Inflammatory macrophage treated with lipopolysaccharide for 1 hour (primary cell): ENCODE results near the gene ZNF879.
A peak's percentile ranks its signal among the peaks of the same experiment; 100 is the strongest.

Experiments used
- DNase-seq, 2 donors: peaks; one replicate each; pipeline ENCODE4 v3.0.0-alpha.2; 2020 to 2022

ZNF879 gene

DNA sequence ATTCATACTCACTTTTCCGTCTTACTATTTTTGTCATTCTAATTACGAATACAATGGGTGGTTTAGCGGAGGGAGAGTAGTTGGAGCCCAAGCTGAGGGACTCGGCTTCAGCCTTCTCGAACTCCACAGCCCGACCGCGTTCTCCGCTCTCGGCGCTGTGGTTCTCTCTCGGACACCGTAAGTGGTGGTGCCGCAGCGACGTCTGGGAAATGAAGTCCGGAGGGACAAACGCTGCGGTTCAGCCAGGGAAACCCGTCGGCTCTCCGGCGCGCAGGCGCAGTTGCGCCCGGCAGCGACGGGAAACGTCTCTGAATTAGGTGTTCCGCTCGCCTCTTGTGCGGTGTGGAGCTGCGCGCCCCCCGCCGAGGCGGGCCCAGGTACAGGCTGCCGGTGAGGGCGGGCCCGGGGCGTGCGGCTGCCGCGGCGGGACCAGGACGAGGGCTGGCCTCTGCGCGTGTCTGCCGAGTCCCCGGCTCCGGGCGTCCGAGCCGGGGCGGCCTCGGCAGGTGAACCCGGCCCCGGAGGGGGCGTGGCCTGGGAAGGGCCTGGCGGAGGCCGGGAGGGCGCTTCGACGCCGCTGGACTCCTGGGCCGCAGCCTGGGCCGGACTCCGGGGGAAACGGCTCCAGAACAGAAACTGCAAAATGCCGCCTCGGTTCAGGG lies at the start of gene ZNF879:
TSS of gene ZNF879 (plus strand) at position 277 of the 662 bp plus-strand sequence. CDS start 1,201 bp downstream, outside the sequence.
- DNase-seq = peak; percentile 90 to 95

DNA sequence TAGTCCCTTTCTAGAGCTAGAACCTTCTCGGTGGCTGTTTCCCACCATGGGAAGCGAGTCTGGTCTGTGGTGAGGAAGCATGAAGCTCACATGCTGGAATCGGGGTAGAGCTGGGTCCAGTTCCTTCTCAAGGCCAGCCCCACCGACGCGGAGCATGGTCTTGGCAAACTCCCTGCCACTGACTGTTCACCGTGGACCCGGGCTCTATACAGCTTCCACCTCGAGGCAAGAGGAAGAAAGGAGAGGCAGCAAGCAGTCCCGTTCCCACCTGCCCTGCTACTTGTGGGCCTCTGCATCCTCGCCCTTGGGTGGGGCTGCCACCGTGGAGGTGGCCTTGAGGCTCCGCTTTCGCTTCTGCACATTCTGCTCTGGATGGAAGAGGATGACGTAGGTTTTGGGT lies 42.2 kb upstream of the ZNF879 start:
- DNase-seq = no peak

DNA sequence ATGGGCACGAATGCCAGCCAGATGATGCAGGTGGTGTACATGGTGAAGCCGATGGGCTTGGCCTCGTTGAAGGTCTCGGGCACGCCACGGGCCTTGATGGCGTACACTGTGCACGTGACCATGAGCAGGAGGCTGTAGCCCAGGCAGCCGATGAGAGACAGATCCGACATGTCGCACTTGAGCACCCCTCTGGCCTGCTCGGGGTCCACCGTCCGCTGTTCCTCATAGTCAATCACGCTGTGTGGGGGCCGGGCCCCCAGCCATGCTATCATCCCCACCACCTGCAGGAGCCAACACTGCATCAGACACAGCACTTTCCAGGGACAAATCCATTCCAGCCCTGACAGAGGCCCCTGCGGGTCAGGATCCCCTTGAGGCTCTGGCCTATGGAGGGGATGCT lies 40.7 kb upstream of the ZNF879 start:
- no peak for DNase-seq

DNA sequence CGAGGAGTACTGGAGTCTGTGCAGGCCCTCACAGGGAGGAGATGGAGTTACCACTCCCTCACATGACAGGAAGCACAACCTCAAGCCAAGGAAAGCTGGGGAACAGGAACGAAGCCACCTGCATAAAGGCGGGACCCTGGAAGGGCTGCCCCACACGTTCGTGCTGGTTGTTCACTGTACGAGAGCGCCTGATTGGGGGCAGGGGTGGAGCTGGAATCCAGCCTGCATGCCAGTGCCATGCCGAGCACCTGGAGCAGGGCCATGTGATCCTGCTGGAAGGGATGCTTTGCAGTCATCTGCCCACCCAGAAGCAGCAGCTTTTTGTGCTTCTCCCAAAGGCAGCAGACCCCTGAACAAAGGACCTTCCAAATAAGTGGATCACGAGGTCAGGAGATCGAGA lies 39.9 kb upstream of the ZNF879 start:
- DNase-seq = no peak

DNA sequence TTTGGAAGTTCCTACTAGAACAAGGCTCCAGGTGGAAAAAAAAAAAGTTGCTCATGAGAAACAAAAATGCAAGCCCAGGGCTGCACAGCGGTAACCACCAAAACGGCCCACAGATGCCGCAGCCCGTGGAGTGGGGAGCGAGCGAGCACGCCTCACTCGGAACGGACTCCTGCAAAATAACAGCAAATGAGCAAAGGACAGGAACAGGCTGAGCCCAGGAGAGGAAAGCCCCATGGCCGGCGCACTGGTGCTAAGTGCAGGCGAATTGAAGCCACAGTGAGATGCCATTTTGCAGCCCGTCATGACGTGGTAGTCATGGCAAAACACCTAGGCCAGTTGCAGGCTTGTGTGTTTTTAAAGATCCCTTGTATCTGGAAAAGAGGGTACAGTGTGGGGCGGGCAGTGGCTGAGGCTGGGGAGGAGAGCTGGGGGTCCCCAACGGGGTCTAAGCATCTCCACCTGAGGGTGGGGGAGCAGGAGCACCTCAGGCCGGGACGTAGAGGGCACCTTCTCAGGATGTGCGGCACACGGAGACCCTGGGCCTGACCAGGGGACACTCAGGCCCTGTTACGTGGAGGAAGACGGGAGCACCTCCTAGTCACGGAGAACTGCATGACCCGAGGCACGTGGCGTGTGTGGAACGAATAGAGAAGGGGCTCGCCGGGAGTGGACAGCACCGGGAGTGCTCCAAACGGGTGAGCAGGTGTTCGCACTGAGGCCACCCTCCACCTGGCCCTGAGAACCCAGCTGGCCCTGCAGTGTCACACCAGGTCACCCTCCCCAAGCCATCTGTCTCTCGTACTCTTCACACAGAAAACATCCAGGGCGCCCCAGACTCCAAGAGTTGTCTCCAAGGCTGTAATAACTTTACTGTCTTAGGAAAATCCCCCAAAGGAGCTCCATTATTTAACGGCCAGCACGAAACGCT lies 39.2 kb upstream of the ZNF879 start:
- DNase-seq = no peak

DNA sequence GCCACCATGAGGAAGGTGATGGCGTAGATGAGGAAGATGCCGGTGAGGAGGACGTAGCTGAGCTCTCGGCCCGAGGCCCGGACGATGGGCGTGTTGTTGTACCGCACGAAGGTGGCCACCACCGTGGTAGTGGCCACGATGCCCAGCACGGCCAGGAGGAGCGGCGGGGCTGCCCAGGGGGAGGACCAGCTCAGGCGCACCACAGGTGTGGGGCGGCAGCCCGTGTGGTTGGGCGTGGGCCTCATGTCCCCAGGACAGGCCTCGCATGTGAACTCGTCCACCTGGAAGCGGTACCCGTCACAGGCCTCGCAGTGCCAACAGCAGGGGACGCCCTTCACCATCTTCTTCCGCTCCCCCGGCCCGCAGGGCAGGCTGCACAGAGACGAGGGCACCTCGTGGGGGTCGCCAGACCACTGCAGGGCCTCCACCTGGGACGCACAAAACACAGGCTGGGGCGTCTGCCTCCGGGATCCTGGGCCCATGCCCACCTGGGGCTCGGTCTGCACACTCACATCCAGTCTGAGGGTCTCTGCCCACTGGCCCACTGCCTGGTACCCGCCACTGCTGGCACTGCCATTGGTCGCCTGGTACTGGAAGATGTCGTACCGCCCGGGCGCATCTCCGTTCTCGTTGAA lies 37.2 kb upstream of the ZNF879 start:
- DNase-seq = no peak

DNA sequence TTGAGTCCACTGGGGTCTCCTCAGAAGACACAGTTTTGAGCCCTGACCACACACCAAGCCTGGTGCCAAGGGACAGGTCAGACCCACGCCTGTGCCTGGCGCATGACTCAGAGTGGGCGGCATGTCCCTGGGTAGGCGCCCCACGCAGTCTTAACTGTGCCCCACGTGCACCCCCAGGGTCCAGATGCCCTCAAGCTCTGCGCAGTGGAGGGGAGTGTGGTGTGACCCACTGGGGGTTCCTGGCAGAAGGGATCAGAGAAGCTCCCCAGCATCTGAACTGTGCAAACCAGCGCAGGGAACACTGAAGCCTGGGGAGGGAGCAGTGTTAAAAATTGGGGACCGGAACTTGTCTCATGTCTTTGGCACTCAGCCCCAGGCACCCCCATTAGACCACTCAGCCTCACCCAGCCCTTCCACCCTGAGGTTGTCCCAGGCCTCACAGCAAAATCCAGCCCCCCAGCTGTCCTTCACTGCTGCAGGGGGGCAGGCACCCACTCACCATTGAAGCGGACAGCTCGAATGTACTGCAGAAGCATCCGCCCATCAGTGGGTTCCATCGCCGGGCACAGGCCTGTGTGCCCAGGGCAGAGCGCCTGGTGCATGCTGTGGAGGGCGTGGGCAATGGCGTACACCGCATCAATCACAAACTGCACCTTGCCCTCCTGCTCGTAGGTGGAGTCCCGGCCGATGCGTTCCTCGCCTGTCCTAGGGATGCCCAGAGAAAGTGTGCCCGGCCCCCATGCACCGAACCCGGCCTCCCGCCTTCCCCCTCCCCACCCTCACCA lies 35.0 kb upstream of the ZNF879 start:
- DNase-seq = no peak

DNA sequence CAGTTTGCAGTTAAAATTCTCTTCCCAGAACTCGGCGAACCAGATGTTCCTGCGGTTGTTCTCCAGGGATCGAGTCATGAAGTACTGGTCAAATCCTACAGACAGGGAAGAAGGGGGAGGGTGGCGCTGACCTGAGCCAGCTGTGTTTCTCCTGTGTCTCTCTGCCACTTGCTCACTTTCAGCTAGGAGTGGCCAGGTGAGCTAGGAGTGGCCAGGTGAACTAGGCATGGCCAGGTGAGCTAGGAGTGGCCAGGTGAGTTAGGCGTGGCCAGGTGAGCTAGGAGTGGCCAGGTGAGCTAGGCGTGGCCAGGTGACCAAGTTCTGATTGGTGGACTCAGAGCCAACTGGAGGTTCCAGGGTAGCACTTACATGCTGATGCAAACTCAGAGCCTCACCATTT lies 34.3 kb upstream of the ZNF879 start:
- DNase-seq = no peak

DNA sequence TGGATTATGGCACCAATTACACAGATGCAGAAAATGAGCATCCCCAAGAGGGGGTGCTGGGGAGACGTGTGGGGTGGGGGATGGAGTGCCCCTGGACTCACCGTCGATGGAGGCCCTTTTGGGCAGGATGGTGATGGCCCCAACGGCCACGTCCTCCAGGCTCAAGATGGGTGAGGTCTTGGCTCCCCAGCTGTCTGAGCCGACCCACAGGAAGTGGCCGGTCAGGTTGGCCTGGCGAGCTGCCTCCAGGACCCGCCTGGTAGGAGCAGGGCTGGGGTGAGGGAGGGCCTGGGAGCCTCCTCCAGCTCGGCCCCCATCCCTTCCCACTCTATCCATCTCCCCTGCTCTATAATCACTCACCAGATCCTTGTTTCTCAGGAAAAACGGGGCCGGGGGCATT lies 33.1 kb upstream of the ZNF879 start:
- DNase-seq = no peak

DNA sequence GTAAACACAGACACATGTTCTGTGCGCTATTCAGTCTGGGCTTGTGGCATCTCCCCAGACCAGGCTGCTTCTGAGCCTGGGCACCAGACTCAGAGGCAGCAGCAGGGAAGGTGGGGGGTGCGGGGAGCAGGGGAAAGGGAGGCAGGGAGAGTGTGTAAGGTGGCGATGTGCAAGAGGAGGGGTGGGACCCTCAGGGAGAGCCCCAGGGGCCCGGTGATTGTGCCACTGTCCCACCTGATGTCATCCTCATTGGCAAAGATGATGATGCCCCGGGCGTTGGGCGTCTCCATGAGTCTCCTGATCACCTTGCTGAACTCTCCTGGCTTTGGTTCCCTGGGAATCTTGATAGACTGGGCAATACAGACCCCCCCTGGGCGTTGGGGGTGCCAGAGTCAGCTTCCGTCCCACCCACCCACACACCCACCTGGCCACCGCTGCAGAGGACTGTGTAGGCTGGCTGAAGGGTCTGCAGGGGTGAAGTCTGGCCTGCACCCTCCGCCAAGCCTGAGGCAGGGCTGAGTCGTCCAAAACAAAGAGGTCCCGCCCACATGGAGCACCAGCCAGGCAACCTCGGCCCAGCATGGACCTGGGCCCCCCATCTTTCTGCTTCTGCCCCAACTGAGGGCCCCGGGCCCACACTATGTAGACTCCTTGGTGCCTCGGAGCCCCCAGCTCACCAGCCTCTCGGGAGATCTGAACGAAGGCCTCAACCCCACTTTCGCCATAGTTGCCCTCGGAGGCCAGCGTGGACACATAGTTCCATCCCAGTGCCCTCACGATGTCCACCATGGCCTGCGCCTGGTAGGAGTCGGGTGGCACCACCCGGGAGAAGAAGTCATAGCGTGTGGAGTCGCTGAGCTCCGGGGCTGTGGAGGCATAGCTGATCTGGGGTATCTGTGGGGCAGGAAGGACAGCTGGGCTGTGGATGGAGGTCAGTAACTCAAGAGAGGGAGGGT lies 32.1 kb upstream of the ZNF879 start:
- DNase-seq = no peak

DNA sequence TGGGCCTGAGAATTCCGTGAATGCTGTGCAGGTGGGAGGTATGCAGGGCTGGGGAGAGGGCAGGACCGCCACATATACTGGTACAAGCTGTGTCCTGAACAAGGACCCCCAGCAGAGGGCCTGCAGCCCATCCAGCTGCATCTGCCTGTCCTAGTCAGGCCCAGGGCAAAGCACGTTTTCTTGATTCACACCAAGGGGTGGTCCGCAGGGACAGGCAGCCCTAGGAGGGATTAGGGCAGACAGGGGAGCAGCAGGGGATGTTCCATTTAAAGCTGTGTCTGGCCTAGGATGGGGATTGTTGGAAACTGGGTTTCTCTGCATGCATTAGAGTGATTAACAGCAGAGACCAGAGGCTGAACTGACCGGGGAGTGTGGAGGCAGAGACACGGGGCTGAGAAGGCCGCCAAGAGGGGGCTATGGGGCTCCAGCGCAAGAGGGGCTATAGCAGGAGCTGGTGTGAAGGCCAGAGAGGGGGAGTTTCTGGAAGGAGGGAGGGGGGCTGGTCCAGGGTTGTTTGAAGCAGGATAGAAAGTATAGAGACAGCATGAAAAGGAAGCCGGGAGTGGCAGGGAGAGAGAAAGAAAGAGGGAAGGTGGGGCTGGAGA lies 31.2 kb upstream of the ZNF879 start:
- DNase-seq = no peak

DNA sequence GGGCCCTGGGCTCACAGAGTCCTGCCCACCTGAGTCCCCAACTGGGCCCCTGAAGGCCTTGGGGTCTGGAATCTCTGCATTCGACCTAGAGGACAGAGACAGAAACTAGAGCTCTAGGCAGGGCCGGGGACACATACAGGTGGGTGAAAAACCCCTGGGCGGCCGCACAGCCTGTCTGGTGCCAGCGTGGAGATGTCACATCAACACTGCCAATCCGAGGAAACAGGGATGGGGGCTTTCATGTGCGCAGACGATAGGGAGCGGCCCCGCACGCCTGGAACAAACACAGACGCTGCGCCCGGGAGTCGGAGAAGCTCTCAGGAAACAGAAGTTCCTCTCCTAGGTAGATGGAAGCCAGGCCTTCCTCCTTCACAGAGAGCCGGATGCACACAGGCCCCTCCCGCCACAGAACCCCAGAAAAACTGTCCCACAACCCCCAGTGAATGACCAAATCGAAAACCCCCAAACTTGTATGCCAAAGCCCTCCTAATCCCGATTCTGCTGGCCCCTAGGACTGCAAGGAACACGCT lies 30.3 kb upstream of the ZNF879 start:
- no peak for DNase-seq

DNA sequence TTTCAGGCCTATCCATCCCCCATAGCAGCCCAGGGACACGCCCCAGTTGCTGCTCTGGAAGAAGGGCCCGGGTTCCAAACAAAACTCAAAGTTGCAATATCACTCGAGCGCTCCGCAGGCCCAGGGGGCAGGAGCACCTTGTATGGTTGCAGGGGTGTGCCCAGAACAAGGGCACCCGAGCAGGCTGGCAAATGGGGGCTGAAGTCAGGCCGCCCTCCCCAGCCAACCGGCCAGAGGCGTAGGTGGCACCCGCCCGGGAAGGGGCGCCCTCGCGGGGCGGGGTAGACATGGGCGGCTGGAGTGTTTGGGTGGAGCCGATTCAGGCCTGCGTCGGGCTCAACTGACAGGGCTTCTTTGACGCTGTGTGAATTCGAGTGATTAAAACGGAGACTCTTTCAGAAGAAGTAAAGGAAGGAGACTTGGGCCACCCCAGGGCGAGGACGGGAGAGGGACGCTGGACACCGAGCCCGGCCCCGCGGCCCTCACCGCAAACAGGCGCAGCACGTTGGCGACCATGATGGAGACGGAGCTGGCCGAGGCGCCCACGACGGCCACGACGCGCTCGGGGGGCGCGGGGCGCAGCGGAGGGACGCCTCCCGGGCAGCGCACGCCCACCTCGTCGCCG lies 29.5 kb upstream of the ZNF879 start:
- no peak for DNase-seq

DNA sequence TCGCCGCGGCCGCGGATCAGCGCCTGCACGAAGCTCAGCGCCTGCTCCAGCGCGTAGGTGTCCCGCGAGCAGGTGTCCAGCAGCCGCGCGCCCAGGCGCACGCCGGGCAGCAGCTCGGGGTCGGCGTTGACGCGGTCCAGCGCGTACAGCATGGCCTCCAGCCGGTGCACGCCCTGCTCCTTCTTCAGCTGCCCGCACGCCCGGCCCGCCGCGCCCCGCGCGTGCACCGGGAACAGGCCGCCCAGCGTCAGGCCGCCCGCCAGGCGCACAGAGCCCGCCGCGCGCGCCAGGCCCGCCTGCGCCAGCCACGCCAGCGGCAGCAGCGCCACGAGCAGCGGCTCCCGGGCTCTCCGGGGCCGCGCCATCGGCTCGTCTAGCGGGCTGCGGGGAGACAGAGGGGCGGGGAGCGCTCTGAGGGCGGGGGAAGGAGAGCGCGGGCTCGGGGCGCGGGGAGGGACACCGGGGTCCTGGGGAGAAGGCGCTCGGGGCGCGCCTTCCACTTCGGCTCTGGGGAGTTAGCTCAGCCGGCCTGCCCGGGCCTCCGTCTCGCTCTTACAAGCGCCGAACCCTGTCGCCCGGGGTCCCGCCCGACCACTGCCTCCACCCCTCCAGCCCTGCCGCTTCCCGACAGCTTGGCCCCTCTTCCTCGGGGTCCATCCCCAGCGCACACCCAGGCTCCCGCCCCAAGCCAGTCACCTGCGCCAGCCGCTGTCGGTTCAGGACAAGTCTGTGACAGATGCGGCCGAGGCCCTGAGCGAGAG lies 28.8 kb upstream of the ZNF879 start, which contains the start of gene GRM6:
TSS of gene GRM6 (minus strand) at position 741 of the 761 bp plus-strand sequence. CDS start at position 365, 376 bp downstream.
- no peak for DNase-seq

DNA sequence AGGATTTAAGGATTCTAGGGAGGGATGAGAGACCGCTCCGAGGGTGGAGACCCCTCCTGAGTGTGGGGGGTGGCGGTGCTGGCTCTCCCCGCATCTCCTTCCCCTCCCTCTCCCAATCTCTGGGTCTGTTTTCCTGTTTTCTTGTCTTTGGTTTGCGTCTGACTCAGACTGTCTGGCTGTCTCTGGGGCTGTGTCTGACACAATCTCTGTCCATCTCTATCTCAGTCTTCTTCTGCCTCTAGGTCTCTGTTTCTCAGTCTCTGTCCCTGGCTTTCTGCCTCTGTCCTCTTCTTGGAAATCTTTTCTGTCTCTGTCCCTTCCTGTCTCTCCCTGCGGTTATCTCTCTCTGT lies 28.3 kb upstream of the ZNF879 start:
- DNase-seq = no peak

DNA sequence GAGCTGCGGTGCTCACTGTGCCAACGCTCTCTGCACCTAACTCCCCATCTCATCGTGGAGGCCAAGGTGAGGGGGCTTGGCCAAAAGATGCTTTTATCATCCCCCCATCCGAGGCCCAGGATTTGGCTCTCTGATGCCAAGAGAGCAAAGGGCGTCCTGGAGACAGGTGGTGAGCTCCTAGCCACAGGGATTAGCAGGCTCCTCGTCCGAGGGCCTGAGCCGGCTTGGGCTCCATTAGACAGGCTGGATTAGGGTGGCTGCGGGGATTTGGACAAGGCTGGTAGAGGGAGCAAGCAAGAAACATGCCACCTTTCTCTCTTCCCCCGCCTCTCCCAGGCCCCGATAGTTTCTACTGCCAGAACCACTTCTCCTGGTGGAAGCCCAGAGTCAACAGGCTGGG lies 27.4 kb upstream of the ZNF879 start:
- no peak for DNase-seq

DNA sequence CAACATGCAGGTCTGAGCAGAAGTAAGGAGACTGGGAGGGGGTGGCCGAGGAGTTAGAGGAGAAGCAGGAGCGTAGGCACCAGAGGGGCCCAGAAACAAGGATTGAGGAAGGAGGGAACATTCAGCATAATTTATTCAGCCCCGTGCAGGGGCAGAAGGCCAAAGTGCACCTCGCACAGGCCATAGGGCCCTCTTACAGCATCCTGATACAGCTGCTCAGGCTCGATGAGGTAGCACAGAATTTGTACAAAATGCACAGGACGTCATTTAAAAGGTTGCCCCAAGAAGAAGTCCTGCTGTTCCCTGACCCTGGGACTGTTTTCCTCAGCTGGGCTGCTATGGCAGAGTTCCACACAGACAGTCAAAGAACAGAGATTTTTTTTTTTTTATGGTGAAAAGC lies 26.4 kb upstream of the ZNF879 start:
- DNase-seq = no peak

DNA sequence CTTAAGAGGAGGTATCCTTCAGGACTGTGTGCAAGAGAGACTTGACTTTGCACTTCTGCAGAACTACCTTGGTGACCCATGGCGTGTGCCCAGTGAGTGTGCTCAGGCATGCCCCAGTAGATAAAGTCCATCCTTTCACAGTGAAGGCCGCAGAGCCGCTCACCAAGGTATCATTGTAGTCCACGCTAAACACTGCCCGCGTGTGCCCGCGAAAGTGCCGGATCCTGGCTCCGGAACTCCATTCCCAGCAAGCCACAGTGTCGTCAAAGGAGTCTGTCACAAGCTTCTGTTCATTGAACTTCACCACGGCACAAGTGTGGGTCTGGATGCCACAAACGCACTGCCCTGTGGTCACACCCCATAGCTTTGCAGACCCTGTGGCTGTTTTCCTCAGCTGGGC lies 25.2 kb upstream of the ZNF879 start:
- no peak for DNase-seq

DNA sequence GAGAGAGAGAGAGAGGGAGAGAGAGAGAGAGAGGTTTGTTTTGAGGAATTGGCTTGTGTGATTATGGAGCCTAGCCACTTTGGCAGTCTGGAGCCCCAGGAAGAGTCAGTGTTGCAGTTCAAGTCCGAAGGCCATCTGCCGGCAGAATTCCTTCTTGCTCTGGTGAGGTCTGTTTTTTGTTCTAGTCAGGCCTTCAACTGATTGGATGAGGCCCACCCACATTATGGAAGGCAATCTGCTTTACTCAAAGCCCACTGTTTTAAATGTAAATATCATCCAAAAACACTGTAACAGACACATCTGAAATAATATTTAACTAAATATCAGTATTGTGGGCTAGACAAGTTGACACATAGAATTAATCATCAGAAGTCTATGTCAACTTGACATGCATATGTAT lies 17.0 kb upstream of the ZNF879 start:
- DNase-seq = no peak

DNA sequence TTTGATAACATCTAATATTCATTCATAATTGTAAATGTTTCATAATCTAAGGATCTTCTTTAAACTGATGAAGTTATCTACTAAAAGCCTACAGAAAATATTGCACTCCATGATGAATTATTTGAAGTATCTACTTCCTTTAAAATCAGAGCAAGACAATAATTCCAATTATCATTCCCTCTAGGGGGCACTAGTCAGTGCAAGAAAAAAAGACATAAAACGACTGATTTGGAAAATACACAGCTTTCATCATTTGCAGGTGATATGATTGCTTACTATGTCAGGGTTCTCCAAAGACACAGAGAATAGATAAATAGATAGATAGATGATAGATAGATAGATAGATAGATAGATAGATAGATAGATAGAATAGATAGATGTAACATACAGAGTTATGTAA lies 14.9 kb upstream of the ZNF879 start:
- DNase-seq = no peak
